Measurements from ENCODE around the gene RAD9A. TPM values are rescaled to one million over a fixed set of nuclear protein-coding genes. Genes with fewer than 3 reads are reported as not detected.

RAD9A gene
- total RNA-seq, 3 donors from 2014 or later, result 11.0 to 31.0 (median 24.6) TPM

GRCh38 chr11:67405688-67406339 lies 14.0 kb downstream of the RAD9A start:
- Histone ChIP-seq H3K4me3 (no peak overlapping the region), H3K36me3 (no peaks in the 10 kb centered on the region), H3K27me3 (peaks cover 0 to 2% of the 10 kb centered on the region in 2 donors), H3K27ac (no peak overlapping the region), H3K9me3 (no peaks in the 10 kb centered on the region), H3K4me1 (no peaks in the 10 kb centered on the region)
- no peak for DNase-seq (ENCODE audit: low spot score in 2 of 2)
- intact Hi-C loops (cut with DNase I; ENCODE audit: low total_unique reads), result no loop called here
- no peak for TF ChIP-seq POLR2A (IDR thresholded peaks at IDR 0.05)
- no peak for TF ChIP-seq POLR2AphosphoS5 (IDR thresholded peaks at IDR 0.05)

GRCh38 chr11:67406420-67406968 lies 14.7 kb downstream of the RAD9A start:
- no peaks in the 10 kb centered on the region for H3K9me3 ChIP-seq
- H3K4me1 ChIP-seq, result no peaks in the 10 kb centered on the region
- H3K4me3 ChIP-seq, result no peak overlapping the region
- TF ChIP-seq POLR2AphosphoS5 (IDR thresholded peaks at IDR 0.05) (no peak), POLR2A (IDR thresholded peaks at IDR 0.05) (no peak), CTCF (IDR thresholded peaks at IDR 0.05) (no peak)
- intact Hi-C loops (cut with DNase I; ENCODE audit: low total_unique reads), result no loop called here
- H3K27ac ChIP-seq, result no peak overlapping the region
- no peak for DNase-seq (ENCODE audit: low spot score in 2 of 2)
- peaks cover 0 to 9% of the 10 kb centered on the region in 2 donors for H3K27me3 ChIP-seq
- H3K36me3 ChIP-seq, result no peaks in the 10 kb centered on the region

GRCh38 chr11:67406969-67407687 lies 15.3 kb downstream of the RAD9A start:
- H3K4me3 ChIP-seq, result no peak overlapping the region
- H3K27ac ChIP-seq, result no peak overlapping the region
- no peaks in the 10 kb centered on the region for H3K9me3 ChIP-seq
- intact Hi-C loops (cut with DNase I; ENCODE audit: low total_unique reads), result no loop called here
- no peaks in the 10 kb centered on the region for H3K4me1 ChIP-seq
- no peak for DNase-seq (ENCODE audit: low spot score in 2 of 2)
- H3K36me3 ChIP-seq, result no peaks in the 10 kb centered on the region
- H3K27me3 ChIP-seq, result peaks cover 0 to 15% of the 10 kb centered on the region in 2 donors
- TF ChIP-seq CTCF (IDR thresholded peaks at IDR 0.05) (no peak), POLR2A (IDR thresholded peaks at IDR 0.05) (no peak), POLR2AphosphoS5 (IDR thresholded peaks at IDR 0.05) (no peak)

- no peak overlapping the region for H3K27ac ChIP-seq
- H3K27me3 ChIP-seq, result peaks cover 0 to 15% of the 10 kb centered on the region in 2 donors
- TF ChIP-seq CTCF (IDR thresholded peaks at IDR 0.05) (no peak), POLR2AphosphoS5 (IDR thresholded peaks at IDR 0.05) (no peak)
- no peaks in the 10 kb centered on the region for H3K36me3 ChIP-seq
- H3K4me3 ChIP-seq, result no peak overlapping the region
- intact Hi-C loops (cut with DNase I; ENCODE audit: low total_unique reads), result no loop called here
- DNase-seq (ENCODE audit: low spot score in 2 of 2), result no peak
- no peaks in the 10 kb centered on the region for H3K9me3 ChIP-seq
- H3K4me1 ChIP-seq, result no peaks in the 10 kb centered on the region
Measured at GRCh38 chr11:67407688-67408163, 15.9 kb downstream of the RAD9A start.

- Histone ChIP-seq H3K36me3 (no peaks in the 10 kb centered on the region), H3K27ac (no peak overlapping the region), H3K4me1 (no peaks in the 10 kb centered on the region), H3K27me3 (peaks cover 0 to 15% of the 10 kb centered on the region in 2 donors), H3K9me3 (no peaks in the 10 kb centered on the region), H3K4me3 (no peak overlapping the region)
- no peak for DNase-seq (ENCODE audit: low spot score in 2 of 2)
- intact Hi-C loops (cut with DNase I; ENCODE audit: low total_unique reads), result no loop called here
- TF ChIP-seq POLR2AphosphoS5 (IDR thresholded peaks at IDR 0.05) (no peak), POLR2A (IDR thresholded peaks at IDR 0.05) (no peak), CTCF (IDR thresholded peaks at IDR 0.05) (no peak)
Measured at GRCh38 chr11:67408437-67409200, 16.8 kb downstream of the RAD9A start.

Measured in breast epithelium (tissue), 4 donors.